Keratinocyte (primary cell): ENCODE data around the gene KLHL6.

Experiments
- CTCF ChIP-seq, 3 experiments: IDR thresholded peaks in 1 of 3; conservative IDR thresholded peaks in 1 of 3; optimal IDR thresholded peaks in 1 of 3; 2 replicates in 2 of 3; 3 replicates in 1 of 3; pipeline versions ENCODE3 to v1.5.1; 2011; ENCODE audit warnings: low read length in 3 of 3, mild to moderate bottlenecking in 3 of 3, moderate library complexity in 2 of 3, control low read depth in 1 of 3, inconsistent platforms in 1 of 3; ENCODE audit not compliant: insufficient read depth in 2 of 3; ENCODE audit errors: extremely low read depth in 1 of 3
- EZH2 ChIP-seq: IDR thresholded peaks from one replicate; pipeline ENCODE4 v1.6.1; 2012; ENCODE audit warnings: inconsistent platforms, mild to moderate bottlenecking, low read length, moderate library complexity

DNA sequence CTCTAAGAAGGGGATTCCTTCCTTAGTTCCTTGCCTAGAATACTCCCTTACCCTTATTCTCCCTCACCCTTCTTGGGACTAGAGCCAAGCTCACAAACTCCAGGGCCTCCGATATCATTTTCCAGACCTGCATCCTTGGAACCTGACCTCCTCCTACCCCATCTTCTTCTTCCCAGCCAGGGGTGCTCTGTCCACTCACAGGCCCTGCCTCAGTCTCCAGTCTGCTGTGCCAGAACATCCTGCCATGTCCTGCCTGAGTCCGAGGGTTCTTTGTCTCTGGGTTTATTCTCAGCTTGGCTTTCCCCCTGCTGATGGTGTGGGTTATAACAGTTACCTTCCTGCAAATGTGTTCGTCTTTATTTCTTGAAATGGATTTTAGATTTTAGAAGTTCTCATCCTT is 67.2 kb downstream of the KLHL6 start:
- TF ChIP-seq CTCF (optimal IDR thresholded peaks at IDR 0.05 in 1 of 3, IDR thresholded peaks at IDR 0.05 in 1 of 3, conservative IDR thresholded peaks at IDR 0.05 in 1 of 3; ENCODE audit: extremely low read depth in 1 of 3, insufficient read depth in 2 of 3, low read length in 3 of 3) (no peak), EZH2 (no peak)
